HG02970 (cell line): ENCODE measurements around the gene ZC3H12C.
"Not testable (repeated sequence)": the region's sequence is repeated elsewhere in the genome, so short reads cannot be mapped to it uniquely, and the experiment has no call there.

Experiments used
- ATAC-seq: cut with Tn5 transposase; IDR thresholded peaks from one replicate; pipeline ENCODE4 v1.9.1; 2021; ENCODE audit warnings: mild to moderate bottlenecking, moderate library complexity, moderate number of reproducible peaks; ENCODE audit not compliant: unreplicated experiment, low FRiP score

The ZC3H12C gene

GRCh38 chr11:110208678-110209312 lies 115.6 kb downstream of the ZC3H12C start:
- ATAC-seq, result not testable (repeated sequence)

- ATAC-seq, result not testable (repeated sequence)
These were observed 116.1 kb downstream of the ZC3H12C start for GRCh38 chr11:110209313-110209694.

- no peak for ATAC-seq
These were observed 124.2 kb downstream of the ZC3H12C start for GRCh38 chr11:110217223-110217877.

GRCh38 chr11:110217936-110218335 lies 124.7 kb downstream of the ZC3H12C start:
- no peak for ATAC-seq

- ATAC-seq, result no peak
These were observed 126.0 kb downstream of the ZC3H12C start for GRCh38 chr11:110219006-110219785.
